Fibroblast of upper back skin (primary cell): ENCODE measurements around the gene PIR.
A peak's percentile ranks its signal among the peaks of the same experiment; 100 is the strongest.

Experiments
- DNase-seq: peaks from one replicate; pipeline ENCODE4 v3.0.0-alpha.2; 2013

The PIR gene

DNA sequence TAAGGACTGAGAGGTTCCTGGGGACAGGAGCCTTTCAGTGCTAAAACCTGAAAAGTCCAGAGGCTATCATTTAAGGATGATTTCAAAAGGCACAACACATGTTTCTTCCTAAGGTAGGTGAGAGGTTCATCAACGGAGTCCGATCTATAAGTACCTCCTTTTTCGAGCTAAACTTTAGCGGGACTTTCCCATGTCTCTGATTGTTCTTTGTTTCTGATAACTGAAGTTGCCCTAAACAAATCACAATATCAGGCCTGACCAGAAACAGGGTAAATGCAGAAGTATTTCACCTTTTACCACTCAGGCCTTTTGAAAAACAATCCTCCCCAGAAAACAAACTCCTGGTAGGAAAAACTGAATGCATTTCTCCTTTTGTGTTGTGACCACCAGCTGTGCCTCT, 17.6 kb downstream of the PIR start:
- DNase-seq = no peak

DNA sequence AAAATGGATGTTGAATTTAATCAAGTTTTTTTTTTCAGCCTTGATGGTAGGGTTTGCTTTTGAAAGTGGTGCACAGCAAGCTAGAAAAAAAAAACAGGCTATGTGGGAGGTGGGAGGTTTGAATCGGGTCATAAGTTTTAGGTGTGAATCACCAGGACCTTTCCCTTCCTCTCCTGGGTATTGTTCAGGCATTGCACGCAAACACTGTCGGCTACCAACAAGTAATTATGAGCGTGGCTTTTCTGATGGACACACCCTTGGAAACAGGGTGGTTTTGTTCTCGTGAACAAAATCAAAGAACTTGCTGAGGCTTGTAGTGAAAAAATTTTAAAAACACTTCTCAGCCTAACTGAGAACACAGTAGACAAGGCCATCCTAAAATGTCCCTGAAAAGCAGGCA, 18.1 kb downstream of the PIR start:
- DNase-seq = no peak

- no peak for DNase-seq
Observed at GRCh38 chrX:15474028-15474427, 19.1 kb downstream of the PIR start.

DNA sequence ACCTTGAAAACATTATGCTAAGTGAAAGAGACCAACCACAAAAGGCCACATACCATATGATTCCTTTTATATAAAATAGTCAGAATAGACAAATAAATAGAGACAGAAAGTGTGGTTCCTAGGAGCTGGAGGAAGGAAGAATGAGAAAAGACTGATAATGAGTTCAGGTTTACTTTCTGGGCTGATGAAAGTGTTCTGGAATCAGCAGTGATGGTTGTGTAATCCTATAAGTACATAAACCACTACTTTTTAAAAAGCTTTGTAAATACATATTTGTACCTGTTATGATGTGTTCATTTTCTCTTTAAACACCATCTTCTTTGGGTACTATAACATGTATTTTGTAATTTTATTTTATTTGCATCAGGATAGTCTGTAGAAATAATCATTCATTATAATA, 20.6 kb downstream of the PIR start:
- no peak for DNase-seq

- peak; percentile 48 for DNase-seq
Observed at GRCh38 chrX:15471028-15471427, 22.1 kb downstream of the PIR start.

GRCh38 chrX:15469613-15470012, 23.5 kb downstream of the PIR start:
- DNase-seq = no peak

DNA sequence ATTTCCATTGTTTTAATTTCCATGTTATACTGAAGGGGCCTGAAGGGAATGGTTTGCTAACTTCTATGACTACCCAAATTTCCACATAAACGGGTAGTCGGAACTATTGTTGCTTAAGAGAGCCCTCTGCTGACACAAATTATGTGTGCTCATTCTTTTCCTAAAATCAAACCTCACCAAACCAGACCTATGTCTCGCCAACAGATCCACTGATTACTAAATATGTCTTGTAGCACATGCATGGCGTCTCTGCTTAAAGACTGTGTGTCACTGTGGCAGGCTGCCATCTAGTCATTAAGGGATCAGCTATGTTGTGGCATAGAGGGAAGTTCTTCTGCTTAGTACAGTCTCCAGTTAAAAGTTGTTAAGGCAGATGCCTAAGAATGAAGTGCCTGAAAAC, 25.1 kb downstream of the PIR start:
- DNase-seq = peak; percentile 44

DNA sequence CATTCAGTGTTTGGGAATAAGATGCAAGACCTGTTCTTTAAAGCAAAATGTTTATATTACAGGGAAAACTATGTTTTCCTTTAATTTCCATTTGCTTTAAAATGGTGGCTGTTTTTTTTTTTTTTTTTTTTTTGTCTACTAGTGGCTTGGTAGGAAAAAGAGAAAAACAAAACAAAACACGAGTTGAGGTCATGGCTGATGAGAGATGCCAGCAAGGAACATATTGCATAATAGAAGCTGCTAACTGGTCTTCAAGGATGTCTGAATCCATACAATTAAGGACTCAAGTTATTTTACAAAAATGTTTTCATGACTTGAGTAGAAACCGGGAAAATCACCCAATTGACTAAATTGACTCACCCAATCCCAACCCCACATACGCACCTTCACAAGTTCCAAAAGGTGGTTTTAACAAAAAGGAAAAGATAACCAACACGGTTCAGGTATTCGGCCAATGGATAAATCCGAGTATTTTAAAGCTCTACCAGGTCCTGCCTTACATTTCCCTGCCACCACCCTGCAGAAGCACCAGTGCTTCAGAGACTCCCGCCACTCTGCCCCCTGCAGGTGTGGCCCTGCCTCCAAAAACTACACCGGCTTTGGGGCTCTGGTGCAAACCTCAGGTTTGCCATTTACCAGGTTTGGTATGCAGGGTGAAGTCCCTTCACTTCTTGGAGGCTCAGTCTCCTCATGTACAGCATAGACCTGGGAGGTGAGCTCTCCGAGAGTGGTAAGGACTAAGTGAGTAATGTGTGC, 27.1 kb downstream of the PIR start:
- DNase-seq = no peak

GRCh38 chrX:15465347-15465746, 27.8 kb downstream of the PIR start:
- DNase-seq = peak; percentile 43

GRCh38 chrX:15464704-15465103, 28.4 kb downstream of the PIR start:
- no peak for DNase-seq

- DNase-seq = peak; percentile 12
Observed at GRCh38 chrX:15451913-15452312, 41.2 kb downstream of the PIR start.

DNA sequence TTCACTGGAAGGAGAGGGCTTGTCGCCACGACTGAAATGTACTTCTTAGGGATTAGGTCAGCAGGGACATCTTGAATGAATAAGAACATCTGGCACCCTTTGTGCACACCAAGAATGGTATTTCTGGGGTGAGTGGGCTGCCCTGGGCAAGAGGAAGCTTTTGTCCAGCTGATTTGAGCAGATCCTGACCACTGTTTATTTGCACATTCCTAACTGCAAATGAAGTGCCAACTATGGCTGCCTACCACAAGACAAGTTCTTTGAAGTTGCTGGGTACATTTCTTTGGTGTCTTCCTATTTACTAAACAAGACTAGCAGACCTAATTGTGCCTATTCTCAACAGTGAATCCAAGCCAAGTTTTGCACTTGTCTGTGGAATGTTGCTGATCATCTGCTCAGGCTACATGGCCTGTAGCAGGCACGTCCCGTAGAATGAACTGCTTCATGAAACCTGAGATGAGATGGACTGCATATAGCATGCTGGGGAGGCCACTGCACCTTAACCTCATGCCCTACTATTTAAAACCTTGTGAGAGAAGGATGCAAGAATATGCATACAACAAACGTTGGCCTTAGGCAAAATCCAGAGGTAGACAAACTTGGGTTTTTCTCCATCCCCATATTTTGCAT, 45.0 kb downstream of the PIR start:
- peak; percentile 11 for DNase-seq

GRCh38 chrX:15441464-15441863, 51.7 kb downstream of the PIR start:
- DNase-seq = no peak

GRCh38 chrX:15438332-15438731, 54.8 kb downstream of the PIR start:
- DNase-seq = no peak

DNA sequence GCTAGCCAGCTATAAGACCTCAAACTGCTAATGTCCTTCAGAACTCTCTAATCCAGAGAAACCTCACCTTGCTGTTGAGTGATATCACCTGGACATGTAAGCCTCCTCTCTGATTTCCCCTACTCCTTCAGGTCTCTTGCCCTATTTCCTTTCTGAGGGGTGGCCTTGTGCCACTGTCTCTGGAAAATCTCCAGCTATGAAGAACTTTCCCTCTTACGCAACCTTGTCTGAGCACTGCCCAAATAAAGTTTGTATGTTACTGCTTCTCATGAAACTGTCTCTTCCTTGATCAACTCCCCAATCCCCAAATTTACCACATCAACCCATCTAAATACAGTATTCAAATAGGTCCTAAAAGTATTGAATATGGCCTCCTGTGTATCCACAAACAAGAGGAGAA, 55.4 kb downstream of the PIR start:
- no peak for DNase-seq

DNA sequence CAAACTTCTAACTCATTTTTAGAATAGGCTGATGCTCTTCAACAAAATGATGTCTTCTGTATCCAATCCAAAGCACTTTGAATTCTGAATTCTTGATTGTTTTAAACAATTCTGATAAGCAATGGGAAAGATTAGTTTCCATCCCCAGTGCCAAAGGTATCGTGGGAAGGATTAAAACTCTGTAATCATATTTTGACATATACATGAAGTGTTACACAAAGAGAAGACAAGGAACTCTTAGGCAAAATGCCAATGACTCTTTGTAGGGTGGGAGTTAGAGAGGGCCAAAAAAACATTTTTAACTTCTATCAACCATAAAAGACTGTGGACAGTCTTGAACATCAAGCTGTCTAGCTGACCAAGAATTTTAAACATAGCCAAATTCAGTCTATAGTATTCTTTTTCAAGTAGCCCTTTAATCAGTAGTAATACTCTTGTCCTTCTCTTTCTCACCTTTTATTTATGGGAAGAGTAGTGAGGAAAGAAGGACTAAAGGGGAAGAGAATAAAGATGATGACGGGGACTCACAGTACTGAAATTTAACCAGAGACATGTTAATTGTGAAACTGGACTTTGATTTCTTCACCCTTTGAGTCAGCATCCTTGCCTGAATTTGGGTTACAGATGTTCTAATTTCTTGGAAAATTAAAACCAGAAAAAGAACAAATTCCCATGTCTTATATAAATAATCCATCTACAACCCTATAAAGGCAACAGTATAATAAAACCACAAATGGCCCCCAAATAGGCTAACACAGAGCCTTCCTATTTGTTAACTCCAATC, 57.1 kb downstream of the PIR start:
- peak; percentile 25 for DNase-seq

- no peak for DNase-seq
Observed at GRCh38 chrX:15434205-15434604, 58.9 kb downstream of the PIR start.

- DNase-seq = peak; percentile 45
Observed at GRCh38 chrX:15430584-15430983, 62.5 kb downstream of the PIR start.

DNA sequence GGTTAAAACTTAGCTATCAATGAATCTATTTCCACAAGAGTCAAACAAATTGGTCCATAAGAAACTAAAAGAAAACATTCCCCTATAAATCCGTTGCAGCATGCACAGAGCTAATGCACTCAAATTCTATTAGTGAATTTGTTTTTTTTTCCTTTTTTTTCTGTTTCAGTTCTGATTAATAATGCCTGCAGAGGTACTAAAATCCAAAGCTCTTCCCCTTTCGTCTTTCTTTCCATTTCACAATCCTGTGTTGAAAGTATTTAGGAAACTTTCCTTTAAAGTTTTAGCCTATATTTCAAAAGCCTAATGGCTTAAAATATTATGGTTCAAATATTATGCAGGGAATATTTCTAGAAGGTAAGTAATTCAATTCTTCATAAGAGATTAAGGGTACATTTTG, 63.1 kb downstream of the PIR start:
- no peak for DNase-seq

DNA sequence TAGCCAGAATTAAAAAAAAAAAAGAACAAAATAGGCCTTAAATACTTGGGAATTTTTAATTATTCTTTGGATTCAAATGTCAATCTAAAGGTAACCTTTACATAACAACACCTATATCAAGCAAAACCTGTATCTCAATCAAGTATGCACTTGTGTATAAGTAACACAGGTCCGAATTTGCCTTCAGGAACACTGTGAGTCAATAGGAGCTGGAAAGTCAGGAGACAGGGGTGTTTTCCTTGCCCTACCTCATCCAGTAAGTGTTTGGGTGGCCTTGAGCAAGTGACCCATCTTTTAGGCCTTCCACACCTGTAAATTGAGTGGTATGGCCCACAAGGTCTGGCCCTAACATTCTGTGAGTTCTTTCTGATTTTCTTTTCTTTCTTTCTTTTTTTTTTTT, 68.1 kb downstream of the PIR start:
- no peak for DNase-seq

DNA sequence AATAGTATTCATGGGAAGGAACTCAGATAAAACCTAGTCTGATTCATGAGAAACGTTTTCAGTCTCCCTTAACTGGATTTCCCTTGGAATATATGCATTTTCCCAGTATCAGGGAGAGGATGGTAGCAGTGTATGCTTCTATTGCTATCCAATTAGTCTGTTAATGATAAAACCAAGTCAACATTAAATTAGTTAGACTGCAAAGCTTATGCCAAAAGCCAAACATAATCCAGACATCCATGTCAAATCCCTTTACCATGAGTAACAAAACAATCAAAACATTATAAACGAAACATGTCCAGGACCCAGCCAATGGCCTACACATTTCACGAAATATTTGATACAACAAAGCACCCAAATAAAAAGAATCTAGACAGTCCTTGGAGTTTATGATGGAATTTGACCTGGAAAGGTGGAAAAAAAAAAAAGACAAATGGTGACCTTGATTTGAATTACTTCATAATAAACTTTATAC, 74.4 kb downstream of the PIR start:
- DNase-seq = peak; percentile 16

GRCh38 chrX:15418041-15418706, 75.0 kb downstream of the PIR start:
- DNase-seq = peak; percentile 88
